SK-N-SH (cell line): ENCODE results near the gene LMO3. TPM values are rescaled to one million over a fixed set of nuclear protein-coding genes. Genes with fewer than 3 reads are reported as not detected.

Source experiments
- CTCF ChIA-PET: fragments of 300-600, 350-600 bp; formaldehyde crosslinking; extraction: SDS; loops from one replicate; lab custom pipeline; 2021; lab: Yijun Ruan, JAX
- POLR2A ChIA-PET: fragments of 350-600 bp; sonication (Branson Sonifier 250); formaldehyde crosslinking; extraction: SDS; loops from one replicate; lab custom pipeline; 2020; ENCODE audit warnings: antibody characterized with exemption, inconsistent platforms; lab: Yijun Ruan, JAX
- DNase-seq: peaks from one replicate; pipeline ENCODE4 v3.0.0; 2012
- H2AFZ ChIP-seq: fragments of 200-600 bp; sonication (generic); 2 replicates; pipeline ENCODE4 v1.8.1; 2016; ENCODE audit warnings: antibody characterized with exemption, mild to moderate bottlenecking, low read depth
- H3F3A ChIP-seq: fragments of 200-600 bp; sonication (generic); replicated peaks from 2 replicates; pipeline ENCODE3; 2016; ENCODE audit warnings: antibody characterized with exemption, mild to moderate bottlenecking; ENCODE audit not compliant: insufficient read depth
- H3K27ac ChIP-seq, 2 experiments: fragments of 200-500 bp in 1 of 2; fragments of 200-600 bp in 1 of 2; sonication (Bioruptor generic) in 1 of 2; sonication (generic), shearing (Covaris generic) in 1 of 2; 2 replicates each; pipeline versions ENCODE4 v1.5.1 to v1.6.1; 2014 to 2016; ENCODE audit warnings: low read depth in 2 of 2, inconsistent platforms in 1 of 2, low read length in 1 of 2, mild to moderate bottlenecking in 1 of 2, mixed read lengths in 1 of 2
- H3K27me3 ChIP-seq: fragments of 200-600 bp; sonication (generic), shearing (Covaris generic); 2 replicates; pipeline ENCODE4 v1.6.1; 2016; ENCODE audit warnings: mixed run types; ENCODE audit not compliant: insufficient read depth
- H3K36me3 ChIP-seq, 2 experiments: fragments of 200-500 bp in 1 of 2; fragments of 200-600 bp in 1 of 2; sonication (Bioruptor generic) in 1 of 2; sonication (generic) in 1 of 2; replicated peaks in 1 of 2; 2 replicates each; pipeline versions ENCODE3 to v1.5.1; 2014 to 2016; ENCODE audit warnings: low read length in 1 of 2, mild to moderate bottlenecking in 1 of 2; ENCODE audit not compliant: insufficient read depth in 2 of 2, control insufficient read depth in 1 of 2
- H3K4me1 ChIP-seq, 2 experiments: fragments of 200-500 bp in 1 of 2; fragments of 200-600 bp in 1 of 2; sonication (Bioruptor generic) in 1 of 2; sonication (generic), shearing (Covaris generic) in 1 of 2; 2 replicates each; pipeline versions ENCODE4 v1.5.1 to v1.6.1; 2014 to 2016; ENCODE audit warnings: low read depth in 1 of 2, low read length in 1 of 2, mixed run types in 1 of 2; ENCODE audit not compliant: insufficient read depth in 2 of 2, control insufficient read depth in 1 of 2
- H3K4me2 ChIP-seq: fragments of 200-600 bp; sonication (generic), shearing (Covaris generic); 2 replicates; pipeline ENCODE4 v1.6.1; 2017; ENCODE audit warnings: mixed run types
- H3K4me3 ChIP-seq, 2 experiments: fragments of 200-500 bp in 1 of 2; fragments of 200-600 bp in 1 of 2; sonication (Bioruptor generic) in 1 of 2; sonication (generic), shearing (Covaris generic) in 1 of 2; 2 replicates each; pipeline versions ENCODE4 v1.5.1 to v1.8.1; 2014 to 2016; ENCODE audit warnings: low read depth in 2 of 2, inconsistent platforms in 1 of 2, low read length in 1 of 2, mild to moderate bottlenecking in 1 of 2, mixed read lengths in 1 of 2, moderate library complexity in 1 of 2
- H3K79me2 ChIP-seq: fragments of 200-600 bp; sonication (generic); 2 replicates; pipeline ENCODE4 v1.8.1; 2017; ENCODE audit warnings: mild to moderate bottlenecking; ENCODE audit not compliant: insufficient read depth
- H3K9ac ChIP-seq: fragments of 200-600 bp; sonication (generic); 2 replicates; pipeline ENCODE4 v1.6.1; 2017; ENCODE audit warnings: mixed run types
- H3K9me2 ChIP-seq: fragments of 200-600 bp; sonication (generic); 2 replicates; pipeline ENCODE4 v1.6.1; 2017; ENCODE audit warnings: mixed run types
- H3K9me3 ChIP-seq: fragments of 200-600 bp; sonication (generic); 2 replicates; pipeline ENCODE4 v1.6.1; 2017; ENCODE audit warnings: mixed run types, mild to moderate bottlenecking, moderate library complexity
- H4K20me1 ChIP-seq: fragments of 200-600 bp; sonication (generic); 2 replicates; pipeline ENCODE4 v1.6.1; 2017; ENCODE audit warnings: mild to moderate bottlenecking, mixed run types; ENCODE audit not compliant: insufficient read depth
- FOSL2 ChIP-seq: IDR thresholded peaks from 2 replicates; pipeline ENCODE4 v1.4.0; 2012; ENCODE audit warnings: low read depth, mild to moderate bottlenecking, moderate library complexity, borderline replicate concordance
- MXI1 ChIP-seq: IDR thresholded peaks from 2 replicates; pipeline ENCODE4 v1.6.1; 2012; ENCODE audit warnings: mild to moderate bottlenecking, low read depth, low read length, improper control_type of control experiment
- RFX5 ChIP-seq: IDR thresholded peaks from 2 replicates; pipeline ENCODE4 v1.6.1; 2012; ENCODE audit warnings: mild to moderate bottlenecking, improper control_type of control experiment, low read length
- SIN3A ChIP-seq: IDR thresholded peaks from 2 replicates; pipeline ENCODE4 v1.6.1; 2012; ENCODE audit warnings: low read depth, mild to moderate bottlenecking, low read length, moderate library complexity, borderline replicate concordance
- TEAD4 ChIP-seq: IDR thresholded peaks from 2 replicates; pipeline ENCODE4 v1.4.0; 2012; ENCODE audit warnings: mild to moderate bottlenecking, borderline replicate concordance; ENCODE audit not compliant: insufficient read depth
- WGBS: methylation state at CpG from one replicate; pipeline ENCODE4 v1.1.6; 2017; ENCODE audit warnings: low lambda C conversion rate; 5-methylcytosine and 5-hydroxymethylcytosine counted together
- polyA plus RNA-seq, 3 experiments: library from polyadenylated mRNA; depleted of rRNA; stranded (reverse); fragments of >200 nt; gene quantifications; 2 replicates each; pipeline ENCODE4 v1.2.3, GENCODE V29; 2012
- TF ChIP-seq, protein P1 (sequence below): IDR thresholded peaks from 2 replicates; pipeline ENCODE4 v1.4.0; 2012; ENCODE audit warnings: low read depth
- TF ChIP-seq, protein P2 (sequence below): IDR thresholded peaks from 2 replicates; pipeline ENCODE4 v1.4.0; 2012; ENCODE audit warnings: low read depth, borderline replicate concordance
- TF ChIP-seq, protein P3 (sequence below): IDR thresholded peaks from 2 replicates; pipeline ENCODE4 v1.6.1; 2012; ENCODE audit warnings: mild to moderate bottlenecking, low read depth, low read length, moderate library complexity
- TF ChIP-seq, protein P4 (sequence below): IDR thresholded peaks from 2 replicates; pipeline ENCODE4; 2012
- TF ChIP-seq, protein P5 (sequence below): fragments of 150-350 bp; IDR thresholded peaks from 2 replicates; pipeline ENCODE4 v1.6.1; 2017; ENCODE audit warnings: antibody characterized with exemption, low read length, low read depth, borderline replicate concordance

Gene LMO3
- polyA plus RNA-seq, 1 of the 3 experiments (the other 2 are of a cell fraction) = not detected

DNA sequence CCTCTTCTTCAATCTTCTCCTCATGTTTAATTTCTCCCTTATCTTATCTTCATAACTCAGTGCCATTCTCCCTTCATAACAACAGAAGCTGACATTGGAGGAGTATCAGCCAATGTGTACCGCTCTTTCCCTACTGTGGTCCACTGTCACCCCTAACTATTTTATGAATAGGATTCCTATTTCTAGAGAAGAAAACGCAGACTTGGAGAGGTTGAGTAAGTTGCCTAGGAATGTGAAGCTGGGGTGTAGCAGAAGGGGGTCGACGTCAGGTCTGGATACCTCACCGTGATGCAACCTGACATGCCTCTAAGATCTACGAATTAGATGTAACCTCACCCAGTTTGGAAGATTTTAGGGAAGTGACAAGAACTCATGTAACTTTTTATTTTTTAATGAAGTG lies 17.1 kb downstream of the LMO3 start (continued):
- TF ChIP-seq MXI1 (no peak), RFX5 (no peak), SIN3A (no peak), FOSL2 (no peak)
- TF ChIP-seq, protein P1, sequence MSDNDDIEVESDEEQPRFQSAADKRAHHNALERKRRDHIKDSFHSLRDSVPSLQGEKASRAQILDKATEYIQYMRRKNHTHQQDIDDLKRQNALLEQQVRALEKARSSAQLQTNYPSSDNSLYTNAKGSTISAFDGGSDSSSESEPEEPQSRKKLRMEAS = no peak
- TF ChIP-seq, protein P2, sequence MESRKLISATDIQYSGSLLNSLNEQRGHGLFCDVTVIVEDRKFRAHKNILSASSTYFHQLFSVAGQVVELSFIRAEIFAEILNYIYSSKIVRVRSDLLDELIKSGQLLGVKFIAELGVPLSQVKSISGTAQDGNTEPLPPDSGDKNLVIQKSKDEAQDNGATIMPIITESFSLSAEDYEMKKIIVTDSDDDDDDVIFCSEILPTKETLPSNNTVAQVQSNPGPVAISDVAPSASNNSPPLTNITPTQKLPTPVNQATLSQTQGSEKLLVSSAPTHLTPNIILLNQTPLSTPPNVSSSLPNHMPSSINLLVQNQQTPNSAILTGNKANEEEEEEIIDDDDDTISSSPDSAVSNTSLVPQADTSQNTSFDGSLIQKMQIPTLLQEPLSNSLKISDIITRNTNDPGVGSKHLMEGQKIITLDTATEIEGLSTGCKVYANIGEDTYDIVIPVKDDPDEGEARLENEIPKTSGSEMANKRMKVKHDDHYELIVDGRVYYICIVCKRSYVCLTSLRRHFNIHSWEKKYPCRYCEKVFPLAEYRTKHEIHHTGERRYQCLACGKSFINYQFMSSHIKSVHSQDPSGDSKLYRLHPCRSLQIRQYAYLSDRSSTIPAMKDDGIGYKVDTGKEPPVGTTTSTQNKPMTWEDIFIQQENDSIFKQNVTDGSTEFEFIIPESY = no peak

DNA sequence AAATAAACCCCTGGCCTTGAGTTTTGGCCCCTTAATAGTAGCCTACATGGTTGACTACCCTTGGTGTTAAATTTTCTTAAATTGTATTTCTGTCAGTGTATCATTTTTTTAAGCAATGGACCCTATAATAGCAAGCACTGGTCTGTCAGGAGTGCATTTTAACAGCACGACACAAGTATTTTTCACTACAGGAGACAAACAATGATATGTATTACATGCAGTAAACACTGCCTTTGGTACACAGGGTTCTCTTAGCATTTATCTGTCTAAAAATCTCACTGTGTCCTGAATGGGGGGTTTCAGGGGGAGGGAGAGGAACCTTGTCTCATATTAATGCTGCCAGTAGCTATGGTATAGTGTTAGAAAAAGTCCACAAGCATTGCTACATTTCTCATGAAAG lies 18.4 kb downstream of the LMO3 start:
- Histone ChIP-seq H3K4me1 (no peaks in the 10 kb centered on the region), H3K4me2 (no peak overlapping the region), H3K36me3 (no peaks in the 10 kb centered on the region), H3K27me3 (no peaks in the 10 kb centered on the region), H4K20me1 (no peaks in the 10 kb centered on the region), H3K4me3 (no peak overlapping the region), H3K9ac (no peak overlapping the region), H3K79me2 (no peaks in the 10 kb centered on the region), H3K27ac (no peak overlapping the region), H3K9me2 (no peaks in the 10 kb centered on the region), H3K9me3 (no peaks in the 10 kb centered on the region), H2AFZ (no peak overlapping the region), H3F3A (no peaks in the 10 kb centered on the region)
- CTCF ChIA-PET = interaction anchor here (0.7 to 1.4 kb wide), 2 partner anchors 10 to 12 kb away, joined by 3 to 4 read pairs; no protein-coding TSS in a partner anchor
- 32% methylated on average over 1 of the region's 1 CpG for WGBS
- POLR2A ChIA-PET = no interaction called here
- DNase-seq = no peak
- TF ChIP-seq, protein P3, sequence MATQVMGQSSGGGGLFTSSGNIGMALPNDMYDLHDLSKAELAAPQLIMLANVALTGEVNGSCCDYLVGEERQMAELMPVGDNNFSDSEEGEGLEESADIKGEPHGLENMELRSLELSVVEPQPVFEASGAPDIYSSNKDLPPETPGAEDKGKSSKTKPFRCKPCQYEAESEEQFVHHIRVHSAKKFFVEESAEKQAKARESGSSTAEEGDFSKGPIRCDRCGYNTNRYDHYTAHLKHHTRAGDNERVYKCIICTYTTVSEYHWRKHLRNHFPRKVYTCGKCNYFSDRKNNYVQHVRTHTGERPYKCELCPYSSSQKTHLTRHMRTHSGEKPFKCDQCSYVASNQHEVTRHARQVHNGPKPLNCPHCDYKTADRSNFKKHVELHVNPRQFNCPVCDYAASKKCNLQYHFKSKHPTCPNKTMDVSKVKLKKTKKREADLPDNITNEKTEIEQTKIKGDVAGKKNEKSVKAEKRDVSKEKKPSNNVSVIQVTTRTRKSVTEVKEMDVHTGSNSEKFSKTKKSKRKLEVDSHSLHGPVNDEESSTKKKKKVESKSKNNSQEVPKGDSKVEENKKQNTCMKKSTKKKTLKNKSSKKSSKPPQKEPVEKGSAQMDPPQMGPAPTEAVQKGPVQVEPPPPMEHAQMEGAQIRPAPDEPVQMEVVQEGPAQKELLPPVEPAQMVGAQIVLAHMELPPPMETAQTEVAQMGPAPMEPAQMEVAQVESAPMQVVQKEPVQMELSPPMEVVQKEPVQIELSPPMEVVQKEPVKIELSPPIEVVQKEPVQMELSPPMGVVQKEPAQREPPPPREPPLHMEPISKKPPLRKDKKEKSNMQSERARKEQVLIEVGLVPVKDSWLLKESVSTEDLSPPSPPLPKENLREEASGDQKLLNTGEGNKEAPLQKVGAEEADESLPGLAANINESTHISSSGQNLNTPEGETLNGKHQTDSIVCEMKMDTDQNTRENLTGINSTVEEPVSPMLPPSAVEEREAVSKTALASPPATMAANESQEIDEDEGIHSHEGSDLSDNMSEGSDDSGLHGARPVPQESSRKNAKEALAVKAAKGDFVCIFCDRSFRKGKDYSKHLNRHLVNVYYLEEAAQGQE = no peak
- TF ChIP-seq TEAD4 = no peak
- TF ChIP-seq, protein P4, sequence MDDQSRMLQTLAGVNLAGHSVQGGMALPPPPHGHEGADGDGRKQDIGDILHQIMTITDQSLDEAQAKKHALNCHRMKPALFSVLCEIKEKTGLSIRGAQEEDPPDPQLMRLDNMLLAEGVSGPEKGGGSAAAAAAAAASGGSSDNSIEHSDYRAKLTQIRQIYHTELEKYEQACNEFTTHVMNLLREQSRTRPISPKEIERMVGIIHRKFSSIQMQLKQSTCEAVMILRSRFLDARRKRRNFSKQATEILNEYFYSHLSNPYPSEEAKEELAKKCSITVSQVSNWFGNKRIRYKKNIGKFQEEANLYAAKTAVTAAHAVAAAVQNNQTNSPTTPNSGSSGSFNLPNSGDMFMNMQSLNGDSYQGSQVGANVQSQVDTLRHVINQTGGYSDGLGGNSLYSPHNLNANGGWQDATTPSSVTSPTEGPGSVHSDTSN = no peak
- TF ChIP-seq, protein P5, sequence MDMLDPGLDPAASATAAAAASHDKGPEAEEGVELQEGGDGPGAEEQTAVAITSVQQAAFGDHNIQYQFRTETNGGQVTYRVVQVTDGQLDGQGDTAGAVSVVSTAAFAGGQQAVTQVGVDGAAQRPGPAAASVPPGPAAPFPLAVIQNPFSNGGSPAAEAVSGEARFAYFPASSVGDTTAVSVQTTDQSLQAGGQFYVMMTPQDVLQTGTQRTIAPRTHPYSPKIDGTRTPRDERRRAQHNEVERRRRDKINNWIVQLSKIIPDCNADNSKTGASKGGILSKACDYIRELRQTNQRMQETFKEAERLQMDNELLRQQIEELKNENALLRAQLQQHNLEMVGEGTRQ = no peak
